ENCODE data around the gene MDH1B.

DNA sequence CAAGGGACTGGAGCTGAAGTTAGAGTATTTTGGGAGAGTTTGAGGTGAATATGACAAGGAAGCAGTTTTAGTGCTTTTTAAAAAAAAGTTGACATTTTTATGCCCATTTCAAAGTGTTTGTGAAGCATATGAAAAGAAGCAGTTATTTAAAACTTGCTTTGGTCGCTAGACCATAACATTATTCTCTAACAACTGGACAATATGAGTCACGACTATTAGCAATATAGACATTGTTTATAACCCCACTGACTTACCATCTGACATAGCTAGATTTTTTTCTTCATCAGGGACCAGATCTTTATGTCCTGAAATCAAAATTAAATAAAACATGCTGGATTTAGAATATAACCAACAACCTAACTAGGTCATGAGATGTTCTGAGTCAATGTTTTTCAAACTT lies 24.3 kb downstream of the MDH1B start:
- TF ChIP-seq, protein P1, sequence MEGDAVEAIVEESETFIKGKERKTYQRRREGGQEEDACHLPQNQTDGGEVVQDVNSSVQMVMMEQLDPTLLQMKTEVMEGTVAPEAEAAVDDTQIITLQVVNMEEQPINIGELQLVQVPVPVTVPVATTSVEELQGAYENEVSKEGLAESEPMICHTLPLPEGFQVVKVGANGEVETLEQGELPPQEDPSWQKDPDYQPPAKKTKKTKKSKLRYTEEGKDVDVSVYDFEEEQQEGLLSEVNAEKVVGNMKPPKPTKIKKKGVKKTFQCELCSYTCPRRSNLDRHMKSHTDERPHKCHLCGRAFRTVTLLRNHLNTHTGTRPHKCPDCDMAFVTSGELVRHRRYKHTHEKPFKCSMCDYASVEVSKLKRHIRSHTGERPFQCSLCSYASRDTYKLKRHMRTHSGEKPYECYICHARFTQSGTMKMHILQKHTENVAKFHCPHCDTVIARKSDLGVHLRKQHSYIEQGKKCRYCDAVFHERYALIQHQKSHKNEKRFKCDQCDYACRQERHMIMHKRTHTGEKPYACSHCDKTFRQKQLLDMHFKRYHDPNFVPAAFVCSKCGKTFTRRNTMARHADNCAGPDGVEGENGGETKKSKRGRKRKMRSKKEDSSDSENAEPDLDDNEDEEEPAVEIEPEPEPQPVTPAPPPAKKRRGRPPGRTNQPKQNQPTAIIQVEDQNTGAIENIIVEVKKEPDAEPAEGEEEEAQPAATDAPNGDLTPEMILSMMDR (IDR thresholded peaks at IDR 0.05; ENCODE audit: insufficient read depth, low read length, poor library complexity, severe bottlenecking): no peak
- no peak for TF ChIP-seq EZH2phosphoT487 (conservative IDR thresholded peaks at IDR 0.05; ENCODE audit: low read length)

Measured in SU-DHL-6 (cell line).